HK-2 (cell line): ENCODE results near the gene PEPD.

ENCODE experiments used
- DNase-seq: peaks from one replicate; pipeline ENCODE4 v3.0.0-alpha.2; 2018; ENCODE audit not compliant: unreplicated experiment

The PEPD gene

DNA sequence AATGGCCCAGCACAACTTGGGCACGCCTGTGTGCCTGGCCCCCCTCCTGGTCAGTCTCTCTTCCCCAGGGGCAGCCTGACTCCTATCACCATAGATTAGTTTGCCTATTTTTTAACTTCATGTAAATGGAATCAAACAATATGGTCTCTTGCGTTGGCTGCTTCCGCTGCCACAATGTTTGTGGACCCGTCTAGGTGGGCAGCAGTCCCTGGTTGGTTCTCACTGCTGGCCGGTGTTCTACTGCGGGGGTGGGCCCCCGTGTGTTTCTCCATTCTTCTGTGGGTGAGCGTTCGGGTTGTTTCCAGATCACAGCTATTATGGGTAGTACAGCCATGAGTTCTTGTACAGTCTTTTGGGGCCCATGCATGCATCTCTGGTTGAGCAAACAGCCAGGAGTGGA lies 100.8 kb downstream of the PEPD start:
- DNase-seq: no peak

DNA sequence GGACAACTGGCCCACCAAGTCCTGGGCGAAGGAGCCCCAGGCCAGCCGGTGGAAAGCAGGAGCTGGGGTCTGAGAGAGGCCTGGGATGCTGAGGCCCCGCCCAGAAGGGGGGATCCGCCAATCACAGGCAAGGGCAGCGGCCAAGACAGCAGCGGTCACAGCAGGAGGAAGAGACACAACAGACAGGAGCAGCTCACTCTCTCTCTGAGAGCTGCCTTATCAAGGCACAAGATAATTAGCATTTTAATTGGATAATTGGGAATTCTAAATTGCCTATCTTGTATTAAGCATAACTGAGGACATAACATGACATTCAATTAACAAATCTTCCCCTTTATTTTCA lies 101.8 kb downstream of the PEPD start:
- no peak for DNase-seq

GRCh38 chr19:33418871-33419787 lies 102.5 kb downstream of the PEPD start:
- no peak for DNase-seq

- DNase-seq: no peak
Measured at GRCh38 chr19:33418461-33418860, 103.1 kb downstream of the PEPD start.

- DNase-seq: no peak
Measured at GRCh38 chr19:33417751-33418150, 103.8 kb downstream of the PEPD start.

- peak; percentile 70 for DNase-seq
Measured at GRCh38 chr19:33416307-33417215, 105.0 kb downstream of the PEPD start.

DNA sequence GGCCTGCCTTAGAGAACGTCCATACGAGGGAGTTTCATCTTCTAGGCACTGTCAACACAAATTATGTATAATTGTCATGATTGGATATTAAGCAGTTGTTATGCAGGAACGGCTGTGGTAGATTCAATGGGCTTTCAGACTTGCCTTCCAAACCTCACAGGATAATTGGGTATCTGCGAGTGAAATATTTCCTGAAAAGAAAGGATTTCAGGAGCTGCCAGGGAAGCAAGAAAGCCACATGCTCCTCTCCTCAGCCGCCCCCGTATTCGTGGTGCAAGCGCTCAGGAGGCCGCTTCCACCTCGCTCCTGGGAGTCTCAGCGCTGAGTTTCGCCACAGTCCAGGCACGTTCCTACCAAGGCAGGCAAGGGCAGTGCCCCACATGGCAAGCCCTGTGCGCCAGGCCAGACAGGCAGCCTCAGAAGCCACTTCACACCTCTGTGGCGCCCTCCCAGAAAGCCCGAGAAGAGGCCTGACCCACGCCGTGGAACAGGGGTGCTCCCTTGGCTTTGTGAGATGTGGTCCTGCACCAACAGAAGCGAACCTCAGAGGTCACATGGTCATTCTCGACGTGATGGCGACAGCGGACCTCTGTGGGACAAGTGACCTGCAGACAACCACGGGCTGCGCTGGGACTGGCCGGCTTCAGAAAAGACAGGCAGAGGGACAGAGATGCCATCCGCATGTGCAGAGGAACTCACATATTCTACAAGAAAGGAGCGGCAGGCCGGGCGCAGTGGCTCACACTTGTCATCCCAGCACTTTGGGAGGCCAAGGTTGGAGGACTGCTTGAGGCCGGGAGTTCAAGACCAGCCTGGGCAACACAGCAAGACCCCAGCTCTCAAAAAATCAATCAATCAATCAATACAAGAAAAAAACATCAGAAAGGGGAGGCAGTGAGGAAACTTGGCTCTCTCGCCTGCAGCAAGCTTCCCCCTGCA lies 106.7 kb downstream of the PEPD start:
- DNase-seq: no peak

- DNase-seq: no peak
Measured at GRCh38 chr19:33413868-33414666, 107.5 kb downstream of the PEPD start.

GRCh38 chr19:33413426-33413725 lies 108.2 kb downstream of the PEPD start:
- no peak for DNase-seq

GRCh38 chr19:33412601-33413425 lies 108.8 kb downstream of the PEPD start:
- no peak for DNase-seq

GRCh38 chr19:33411621-33412180 lies 109.9 kb downstream of the PEPD start:
- DNase-seq: no peak

GRCh38 chr19:33410915-33411401 lies 110.6 kb downstream of the PEPD start:
- no peak for DNase-seq

DNA sequence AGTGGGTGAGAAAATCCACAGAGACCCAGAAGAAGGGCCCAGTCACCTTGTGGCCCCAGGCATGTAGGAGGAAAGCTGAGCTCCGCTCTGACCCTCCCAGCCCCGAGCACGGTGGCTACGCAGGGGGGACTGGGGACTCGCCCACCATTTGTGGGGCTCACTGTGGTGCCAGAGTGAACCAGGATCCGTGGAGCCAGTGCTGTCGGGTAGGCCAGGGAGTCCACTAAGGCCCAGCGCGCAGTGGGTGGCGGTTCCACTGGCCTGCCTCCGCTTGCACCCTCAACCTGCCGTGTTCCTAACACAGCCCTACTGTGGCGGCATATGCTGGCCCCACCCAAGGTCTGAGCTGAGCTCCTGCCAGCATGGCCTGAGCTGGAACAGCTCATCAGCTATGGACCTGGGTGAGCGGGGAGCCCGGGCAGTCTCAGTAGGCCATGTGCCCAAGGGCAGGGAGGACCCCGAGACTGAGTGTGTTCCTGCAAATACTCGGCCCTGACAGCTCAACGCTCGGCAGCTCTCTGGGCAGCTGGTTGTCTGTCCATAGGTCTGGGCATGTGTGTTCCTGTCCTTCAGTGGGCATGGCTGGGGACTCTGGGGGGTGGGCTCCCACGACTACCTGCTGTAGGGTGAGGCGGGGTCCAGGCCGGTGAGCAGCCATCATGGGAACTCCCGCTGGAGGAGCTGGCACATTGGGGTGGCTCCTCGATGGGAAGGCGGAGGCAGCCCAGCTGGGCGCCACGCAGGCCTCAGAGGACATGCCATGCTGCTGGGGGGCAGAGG lies 111.5 kb downstream of the PEPD start:
- DNase-seq: no peak

DNA sequence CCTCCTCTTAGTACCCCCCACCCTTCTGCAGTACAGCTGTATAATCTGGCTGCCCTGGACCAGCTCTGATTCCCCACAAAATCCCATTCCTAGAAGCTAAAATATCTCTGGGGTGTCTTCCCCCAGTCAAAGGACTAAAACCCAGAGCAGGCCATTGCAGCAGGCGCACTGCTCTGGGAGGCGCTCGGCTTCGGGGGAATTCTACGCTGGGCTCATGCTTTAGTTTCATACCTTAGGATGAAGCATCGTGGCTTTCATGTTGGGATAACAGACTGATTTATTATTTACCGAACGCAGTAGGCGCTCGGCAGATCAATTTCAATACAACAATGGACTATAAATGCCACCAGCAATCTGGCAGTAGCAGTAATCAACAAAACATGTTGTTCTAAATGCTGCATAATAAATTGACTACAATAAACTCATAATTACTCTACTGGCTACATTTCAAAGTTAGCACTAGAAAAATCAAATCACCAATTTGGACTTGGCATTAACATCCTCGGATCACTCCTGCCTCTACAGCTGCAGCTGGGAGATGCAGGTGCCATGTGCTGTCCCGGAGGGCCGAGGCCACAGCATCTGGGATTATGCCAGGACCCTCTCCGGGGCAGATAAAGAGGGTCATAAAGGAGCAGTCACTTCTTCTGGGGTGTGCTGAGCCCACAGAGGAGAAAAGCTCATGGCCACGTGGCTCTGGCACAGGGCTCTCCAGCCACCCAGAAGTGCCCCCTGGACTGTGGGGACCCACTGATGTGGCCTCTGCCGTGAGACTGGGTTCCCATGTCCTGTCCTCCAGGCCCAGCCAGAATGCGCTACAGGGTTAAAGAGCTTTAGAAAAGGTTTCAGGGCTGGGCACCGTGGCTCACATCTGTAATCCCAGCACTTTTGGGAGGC lies 112.8 kb downstream of the PEPD start:
- no peak for DNase-seq

DNA sequence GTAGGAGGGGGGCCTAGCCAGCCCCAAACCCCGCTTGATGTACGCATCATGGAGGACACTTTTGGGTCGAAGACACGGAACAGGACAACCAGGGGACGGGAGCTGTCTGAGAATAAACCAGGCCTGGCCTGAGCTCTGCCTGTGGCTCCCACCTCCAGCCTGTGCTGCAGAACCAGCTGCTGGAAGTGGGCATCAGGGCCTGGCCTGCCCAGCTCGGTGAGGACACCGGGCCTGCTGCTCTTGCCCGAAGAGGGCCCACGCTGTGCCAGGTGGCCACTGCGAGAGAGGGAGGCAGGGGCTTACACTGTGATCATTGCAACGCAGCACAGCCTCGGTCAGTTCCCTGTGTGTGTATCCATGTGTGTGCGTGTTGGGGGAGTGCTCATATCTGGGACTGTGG lies 113.5 kb downstream of the PEPD start:
- no peak for DNase-seq

DNA sequence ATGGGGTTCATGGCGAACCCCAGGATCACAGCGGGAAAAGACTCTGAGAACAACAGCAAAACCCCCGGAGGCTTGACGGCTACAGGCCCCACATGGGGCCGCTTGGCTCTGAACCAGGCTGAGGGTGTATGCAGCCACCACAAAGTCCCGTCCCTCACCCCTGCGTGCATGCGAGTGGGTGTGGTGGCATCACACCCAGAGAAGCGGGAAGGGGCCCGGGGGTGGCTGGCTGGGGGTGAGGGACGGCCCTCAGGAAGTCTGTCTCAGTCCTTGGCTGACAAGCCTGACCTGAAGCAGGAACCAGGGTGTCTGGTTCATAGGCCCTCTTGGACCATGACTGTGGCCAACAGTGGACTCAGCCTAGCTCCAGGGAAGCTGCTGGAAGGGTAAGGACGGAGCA lies 113.9 kb downstream of the PEPD start:
- DNase-seq: no peak

- no peak for DNase-seq
Measured at GRCh38 chr19:33407140-33407551, 114.4 kb downstream of the PEPD start.
